ENCODE data around the gene PERM1. TPM values are rescaled to one million over a fixed set of nuclear protein-coding genes. Genes with fewer than 3 reads are reported as not detected.

Gene PERM1
- total and polyA plus RNA-seq, 2 of the 8 experiments (the other 6 are each of a cell fraction or from before 2014, with no cell fraction given) = not detected

- Histone ChIP-seq H3K4me1 (replicated peaks in 1 of 4; ENCODE audit: control insufficient read depth in 3 of 4, insufficient read depth in 4 of 4, low read length in 3 of 4) (peaks cover 0 to 9% (median 7%) of the 10 kb centered on the region in 4 experiments; a peak in 5 of 7 replicates), H3K9me3 (ENCODE audit: insufficient read depth in 2 of 2, low read depth in 1 of 2, low read length in 1 of 2) (no peaks in the 10 kb centered on the region; a peak in 1 of 4 replicates), H2AK5ac (ENCODE audit: low read depth, low read length) (no peak overlapping the region), H3K14ac (ENCODE audit: insufficient read length) (no peak overlapping the region), H2BK120ac (replicated peaks; ENCODE audit: low read depth, low read length) (no peak overlapping the region), H2BK5ac (ENCODE audit: low read depth, low read length) (no peak overlapping the region), H4K91ac (replicated peaks; ENCODE audit: insufficient read length, low read length) (no peak overlapping the region), H3K56ac (replicated peaks; ENCODE audit: insufficient read length, low read depth, low read length) (no peak overlapping the region), H3K36me3 (ENCODE audit: control insufficient read depth in 2 of 4, insufficient read depth in 4 of 4, low read length in 3 of 4) (peaks cover 0 to 19% (median 10%) of the 10 kb centered on the region in 4 experiments; a peak in 7 of 8 replicates), H2AFZ (ENCODE audit: low read length) (no peak overlapping the region), H3K27ac (ENCODE audit: low read depth, low read length) (no peak overlapping the region), H3K4me2 (ENCODE audit: insufficient read depth in 1 of 2, low read depth in 2 of 2, low read length in 2 of 2) (no peak overlapping the region), H3K23me2 (ENCODE audit: low read depth, low read length) (peaks cover 18% of the 10 kb centered on the region), H4K20me1 (replicated peaks in 1 of 2; ENCODE audit: control insufficient read depth in 1 of 2, insufficient read depth in 2 of 2, low read length in 2 of 2) (peaks cover 3 to 31% of the 10 kb centered on the region in 2 experiments), H2BK15ac (ENCODE audit: low read length) (no peak overlapping the region), H3K27me3 (replicated peaks in 1 of 4; ENCODE audit: control insufficient read depth in 3 of 4, extremely low read depth in 1 of 4, insufficient read depth in 3 of 4, low read length in 3 of 4) (peaks cover 14 to 49% (median 39%) of the 10 kb centered on the region in 4 experiments), H3K4me3 (ENCODE audit: extremely low read depth in 1 of 4, insufficient read depth in 2 of 4, low read depth in 3 of 4, low read length in 4 of 4) (no peak overlapping the region), H3K79me2 (ENCODE audit: control insufficient read depth in 1 of 2, insufficient read depth in 2 of 2, low read length in 2 of 2) (peaks cover 0 to 7% of the 10 kb centered on the region in 2 experiments; a peak in 3 of 4 replicates), H4K8ac (ENCODE audit: extremely low read depth, insufficient read depth, low read length) (no peak overlapping the region), H3K23ac (ENCODE audit: insufficient read length) (no peak overlapping the region), H3K18ac (ENCODE audit: extremely low read depth, low read length) (no peak overlapping the region), H3K4ac (replicated peaks; ENCODE audit: insufficient read length, low read depth, low read length) (no peak overlapping the region), H2BK12ac (ENCODE audit: low read depth, low read length) (no peak overlapping the region), H3K79me1 (ENCODE audit: low read depth, low read length) (peaks cover 4% of the 10 kb centered on the region), H3K9ac (replicated peaks in 1 of 4; ENCODE audit: extremely low read depth in 1 of 4, low read depth in 3 of 4, low read length in 3 of 4) (no peak overlapping the region), H2BK20ac (ENCODE audit: low read length) (no peak overlapping the region), H4K5ac (ENCODE audit: insufficient read length, low read depth, low read length) (no peak overlapping the region)
- FAIRE-seq (no peak), DNase-seq (ENCODE audit: low read depth in 1 of 2, low spot score in 2 of 2) (no peak)
- WGBS, 2 experiments (ENCODE audit: extremely low coverage in 1 of 2, insufficient coverage in 1 of 2, insufficient read length in 1 of 2, insufficient replicate concordance in 2 of 2, low coverage in 1 of 2, low lambda C conversion rate in 2 of 2, missing lambda C conversion rate in 1 of 2) = 97% methylated on average over 14 of the region's 16 CpGs; no CpG with 5 or more reads in 1 of the 2 experiments
- ChIA-PET POLR2A (ENCODE audit: partially characterized antibody) (no interaction called here), CTCF (ENCODE audit: partially characterized antibody) (interaction anchor here (0.6 to 2.8 kb wide), 3 partner anchors 11 to 21 kb away, joined by 3 to 9 read pairs (median 3); no protein-coding TSS in a partner anchor)
- no peak for TF ChIP-seq CREB1 (IDR thresholded peaks at IDR 0.05)
- no peak for TF ChIP-seq CEBPB (IDR thresholded peaks at IDR 0.05; ENCODE audit: low read depth, low read length)
- TF ChIP-seq KDM4A (IDR thresholded peaks at IDR 0.05; ENCODE audit: low read depth, low read length, severe bottlenecking) = no peak
- no peak for TF ChIP-seq SIN3A (conservative IDR thresholded peaks at IDR 0.05 in 1 of 2, IDR thresholded peaks at IDR 0.05 in 1 of 2; ENCODE audit: low read depth in 1 of 2, low read length in 2 of 2)
- TF ChIP-seq JUND (IDR thresholded peaks at IDR 0.05; ENCODE audit: low read length) = no peak
- TF ChIP-seq KDM5A (IDR thresholded peaks at IDR 0.05; ENCODE audit: low read length) = no peak
- TF ChIP-seq E2F6 (IDR thresholded peaks at IDR 0.05) = no peak
- TF ChIP-seq POU5F1 (IDR thresholded peaks at IDR 0.05; ENCODE audit: low read depth, low read length) = no peak
- TF ChIP-seq BRCA1 (IDR thresholded peaks at IDR 0.05; ENCODE audit: low read depth, low read length) = no peak
- no peak for TF ChIP-seq CBX8 (IDR thresholded peaks at IDR 0.05; ENCODE audit: borderline replicate concordance, low read depth, low read length)
- no peak for TF ChIP-seq SAP30 (IDR thresholded peaks at IDR 0.05; ENCODE audit: insufficient read depth, insufficient replicate concordance, low read length)
- TF ChIP-seq RAD21 (IDR thresholded peaks at IDR 0.05 in 1 of 2, conservative IDR thresholded peaks at IDR 0.05 in 1 of 2; ENCODE audit: low read depth in 2 of 2, low read length in 2 of 2) = no peak
- no peak for TF ChIP-seq HDAC6 (IDR thresholded peaks at IDR 0.05; ENCODE audit: low read depth, low read length)
Measured at GRCh38 chr1:963301-963651, 18.6 kb downstream of the PERM1 start.
